GM21529 (cell line): Measurements from ENCODE around the gene TMC8.
"Not testable (repeated sequence)": the region's sequence is repeated elsewhere in the genome, so short reads cannot be mapped to it uniquely, and the experiment has no call there.

Experiments
- ATAC-seq: cut with Tn5 transposase; IDR thresholded peaks from one replicate; pipeline ENCODE4 v1.9.1; 2021; ENCODE audit not compliant: unreplicated experiment

The TMC8 gene

GRCh38 chr17:78110363-78111015, 20.1 kb upstream of the TMC8 start:
- ATAC-seq = no peak

- ATAC-seq = no peak
Measured at GRCh38 chr17:78111016-78111726, 19.4 kb upstream of the TMC8 start.

GRCh38 chr17:78111727-78112517, 18.6 kb upstream of the TMC8 start:
- no peak for ATAC-seq

- ATAC-seq = peak; percentile 61
Measured at GRCh38 chr17:78112518-78113471, 17.8 kb upstream of the TMC8 start.

GRCh38 chr17:78113804-78114785, 16.5 kb upstream of the TMC8 start:
- no peak for ATAC-seq

- ATAC-seq = no peak
Measured at GRCh38 chr17:78114831-78115723, 15.5 kb upstream of the TMC8 start.

GRCh38 chr17:78115803-78116202, 14.8 kb upstream of the TMC8 start:
- ATAC-seq = not testable (repeated sequence)

- ATAC-seq = no peak
Measured at GRCh38 chr17:78116411-78116810, 14.2 kb upstream of the TMC8 start.

GRCh38 chr17:78117027-78117981, 13.3 kb upstream of the TMC8 start:
- ATAC-seq = no peak

- ATAC-seq = no peak
Measured at GRCh38 chr17:78118801-78119241, 11.8 kb upstream of the TMC8 start.

- no peak for ATAC-seq
Measured at GRCh38 chr17:78120537-78120936, 10.0 kb upstream of the TMC8 start.

- ATAC-seq = no peak
Measured at GRCh38 chr17:78120971-78121800, 9.4 kb upstream of the TMC8 start.

GRCh38 chr17:78121801-78122215, 8.8 kb upstream of the TMC8 start:
- no peak for ATAC-seq

- ATAC-seq = no peak
Measured at GRCh38 chr17:78122216-78122930, 8.2 kb upstream of the TMC8 start.

- ATAC-seq = no peak
Measured at GRCh38 chr17:78122931-78123249, 7.7 kb upstream of the TMC8 start.
